ENCODE data around the gene PHF20.

DNA sequence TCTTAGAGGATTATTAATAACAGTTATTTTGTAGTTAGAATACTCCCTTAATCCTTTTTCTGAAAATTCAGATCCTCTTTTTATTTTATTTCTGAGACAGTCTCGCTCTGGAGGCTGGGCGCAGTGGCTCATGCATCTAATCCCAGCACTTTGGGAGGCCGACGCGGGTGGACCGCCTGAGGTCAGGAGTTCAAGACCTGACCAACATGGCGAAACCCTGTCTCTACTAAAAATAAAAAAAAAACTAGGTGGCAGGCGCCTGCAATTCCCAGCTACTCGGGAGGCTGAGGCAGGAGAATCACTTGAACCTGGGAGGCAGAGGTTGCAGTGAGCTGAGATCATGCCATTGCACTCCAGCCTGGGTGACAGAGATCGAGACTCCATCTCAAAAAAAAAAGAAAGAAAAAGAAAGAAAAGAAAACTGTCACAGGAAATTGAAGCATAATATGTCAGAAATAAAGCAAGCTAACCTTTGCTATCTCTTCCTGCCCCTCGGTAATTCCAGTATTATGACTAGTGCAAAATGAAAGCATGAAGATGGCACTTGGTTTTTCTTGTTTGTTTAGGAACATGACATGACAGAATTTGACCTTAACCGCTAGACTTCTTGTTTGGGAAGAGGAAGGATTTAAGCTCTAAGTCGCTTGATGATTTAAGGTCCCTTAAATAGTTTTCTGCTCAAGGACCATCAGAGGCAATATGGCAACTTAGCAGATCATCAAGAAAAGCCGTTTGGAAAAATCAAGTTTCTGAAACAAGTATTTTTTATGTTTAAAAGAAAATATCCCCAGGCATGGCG, 27.9 kb upstream of the PHF20 start:
- TF ChIP-seq, protein P1, sequence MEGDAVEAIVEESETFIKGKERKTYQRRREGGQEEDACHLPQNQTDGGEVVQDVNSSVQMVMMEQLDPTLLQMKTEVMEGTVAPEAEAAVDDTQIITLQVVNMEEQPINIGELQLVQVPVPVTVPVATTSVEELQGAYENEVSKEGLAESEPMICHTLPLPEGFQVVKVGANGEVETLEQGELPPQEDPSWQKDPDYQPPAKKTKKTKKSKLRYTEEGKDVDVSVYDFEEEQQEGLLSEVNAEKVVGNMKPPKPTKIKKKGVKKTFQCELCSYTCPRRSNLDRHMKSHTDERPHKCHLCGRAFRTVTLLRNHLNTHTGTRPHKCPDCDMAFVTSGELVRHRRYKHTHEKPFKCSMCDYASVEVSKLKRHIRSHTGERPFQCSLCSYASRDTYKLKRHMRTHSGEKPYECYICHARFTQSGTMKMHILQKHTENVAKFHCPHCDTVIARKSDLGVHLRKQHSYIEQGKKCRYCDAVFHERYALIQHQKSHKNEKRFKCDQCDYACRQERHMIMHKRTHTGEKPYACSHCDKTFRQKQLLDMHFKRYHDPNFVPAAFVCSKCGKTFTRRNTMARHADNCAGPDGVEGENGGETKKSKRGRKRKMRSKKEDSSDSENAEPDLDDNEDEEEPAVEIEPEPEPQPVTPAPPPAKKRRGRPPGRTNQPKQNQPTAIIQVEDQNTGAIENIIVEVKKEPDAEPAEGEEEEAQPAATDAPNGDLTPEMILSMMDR (IDR thresholded peaks at IDR 0.05), result no peak
- no peak for TF ChIP-seq POLR2A (IDR thresholded peaks at IDR 0.05)
